ENCODE data around the gene XYLB. TPM values are rescaled to one million over a fixed set of nuclear protein-coding genes. Genes with fewer than 3 reads are reported as not detected.

The XYLB gene
- total RNA-seq, 2 experiments from 2014 or later: 5.3 to 7.2 TPM

DNA sequence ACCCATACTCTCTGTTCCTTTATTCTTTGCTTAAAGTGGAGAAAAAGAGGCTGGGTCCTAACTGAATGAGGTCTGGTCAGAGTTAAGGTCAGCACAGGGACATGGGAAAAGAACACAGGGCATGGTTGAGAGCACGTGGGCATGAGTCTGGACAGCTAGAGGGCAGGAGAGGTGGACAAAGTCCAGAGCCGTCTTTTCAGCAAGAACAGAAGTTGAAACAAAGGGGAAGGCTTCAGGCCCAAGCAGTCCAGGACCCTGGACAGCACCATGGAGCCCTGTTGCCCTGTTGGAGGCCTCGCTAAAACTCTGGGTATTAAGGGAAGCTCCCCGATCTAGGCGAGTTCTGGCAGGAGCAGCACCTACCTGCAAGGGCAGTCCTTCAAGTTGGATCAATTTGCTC is 50.7 kb downstream of the XYLB start:
- no peaks in the 10 kb centered on the region for H4K20me1 ChIP-seq (ENCODE audit: insufficient read depth, low read length)
- H3K4me1 ChIP-seq (ENCODE audit: insufficient read depth, low read length, poor library complexity, severe bottlenecking): no peaks in the 10 kb centered on the region
- H3K4me3 ChIP-seq (ENCODE audit: low read depth, low read length, poor library complexity, severe bottlenecking): no peak overlapping the region
- no peak overlapping the region for H3K27ac ChIP-seq (ENCODE audit: low read depth, low read length, poor library complexity, severe bottlenecking)
- DNase-seq (ENCODE audit: low spot score): peak; percentile 10
- no peak overlapping the region for H3K4me2 ChIP-seq (ENCODE audit: low read length)
- BruUV-seq (replicated peaks): no TSS peak
- POLR2A ChIA-PET: interaction anchor here (1.1 kb wide), 1 partner anchor 12 kb away, joined by 3 read pairs; no protein-coding TSS in a partner anchor
- CTCF ChIA-PET (ENCODE audit: unreplicated experiment): no interaction called here
- H3K9me3 ChIP-seq (ENCODE audit: low read length): no peaks in the 10 kb centered on the region
- no peaks in the 10 kb centered on the region for H3K79me2 ChIP-seq (ENCODE audit: insufficient read depth, low read depth, low read length)
- H3K9me2 ChIP-seq (ENCODE audit: insufficient read depth, low read length): no peaks in the 10 kb centered on the region
- H3K36me3 ChIP-seq (ENCODE audit: insufficient read depth, low read length): no peaks in the 10 kb centered on the region
- TF ChIP-seq, protein P1, sequence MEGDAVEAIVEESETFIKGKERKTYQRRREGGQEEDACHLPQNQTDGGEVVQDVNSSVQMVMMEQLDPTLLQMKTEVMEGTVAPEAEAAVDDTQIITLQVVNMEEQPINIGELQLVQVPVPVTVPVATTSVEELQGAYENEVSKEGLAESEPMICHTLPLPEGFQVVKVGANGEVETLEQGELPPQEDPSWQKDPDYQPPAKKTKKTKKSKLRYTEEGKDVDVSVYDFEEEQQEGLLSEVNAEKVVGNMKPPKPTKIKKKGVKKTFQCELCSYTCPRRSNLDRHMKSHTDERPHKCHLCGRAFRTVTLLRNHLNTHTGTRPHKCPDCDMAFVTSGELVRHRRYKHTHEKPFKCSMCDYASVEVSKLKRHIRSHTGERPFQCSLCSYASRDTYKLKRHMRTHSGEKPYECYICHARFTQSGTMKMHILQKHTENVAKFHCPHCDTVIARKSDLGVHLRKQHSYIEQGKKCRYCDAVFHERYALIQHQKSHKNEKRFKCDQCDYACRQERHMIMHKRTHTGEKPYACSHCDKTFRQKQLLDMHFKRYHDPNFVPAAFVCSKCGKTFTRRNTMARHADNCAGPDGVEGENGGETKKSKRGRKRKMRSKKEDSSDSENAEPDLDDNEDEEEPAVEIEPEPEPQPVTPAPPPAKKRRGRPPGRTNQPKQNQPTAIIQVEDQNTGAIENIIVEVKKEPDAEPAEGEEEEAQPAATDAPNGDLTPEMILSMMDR (conservative IDR thresholded peaks at IDR 0.05; ENCODE audit: low read length): no peak
- TF ChIP-seq EZH2phosphoT487 (IDR thresholded peaks at IDR 0.05; ENCODE audit: borderline replicate concordance, low read depth, low read length): no peak
- intact Hi-C loops (cut with micrococcal nuclease; ENCODE audit: unreplicated experiment): no loop called here
- no peak overlapping the region for H2AFZ ChIP-seq (ENCODE audit: low read length)

DNA sequence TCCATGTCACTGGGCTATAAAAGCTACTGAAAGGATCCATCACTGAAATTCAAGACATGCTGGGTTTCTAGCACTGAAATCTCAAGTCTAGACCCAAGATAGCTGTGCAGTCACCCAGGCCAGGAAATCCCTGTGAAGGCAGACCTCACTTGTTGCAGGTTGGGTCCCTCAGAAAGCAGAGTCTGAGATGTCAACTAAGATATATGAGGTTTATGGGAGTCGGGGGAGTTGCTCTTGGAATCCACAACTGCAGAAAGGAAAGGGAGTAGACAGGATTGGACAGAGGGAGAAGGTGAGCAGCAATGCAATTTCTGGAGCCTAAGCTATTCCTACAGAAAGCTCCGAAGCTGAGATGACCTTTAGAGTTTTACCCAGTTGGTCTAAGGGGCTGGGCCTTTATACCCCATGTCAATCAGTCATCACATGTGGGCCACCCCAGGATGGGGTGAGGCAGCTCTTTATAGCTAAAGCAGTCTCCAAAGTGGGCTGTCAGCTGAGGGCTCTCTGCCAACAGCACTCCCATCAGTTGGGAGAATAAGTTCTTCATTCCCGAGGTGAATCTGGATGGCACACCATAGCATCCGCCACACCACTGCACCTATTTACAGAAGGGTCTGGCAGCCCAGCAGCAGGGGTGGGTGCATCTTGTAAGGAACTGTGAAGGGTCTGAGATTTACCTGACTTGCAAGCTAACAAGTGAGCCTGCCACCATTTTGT is 54.8 kb downstream of the XYLB start:
- no peaks in the 10 kb centered on the region for H3K79me2 ChIP-seq (ENCODE audit: insufficient read depth, low read depth, low read length)
- intact Hi-C loops (cut with micrococcal nuclease; ENCODE audit: unreplicated experiment): no loop called here
- no peaks in the 10 kb centered on the region for H3K9me2 ChIP-seq (ENCODE audit: insufficient read depth, low read length)
- no peak overlapping the region for H3K27ac ChIP-seq (ENCODE audit: low read depth, low read length, poor library complexity, severe bottlenecking)
- no peak for DNase-seq (ENCODE audit: low spot score)
- no peaks in the 10 kb centered on the region for H3K4me1 ChIP-seq (ENCODE audit: insufficient read depth, low read length, poor library complexity, severe bottlenecking)
- no peak overlapping the region for H2AFZ ChIP-seq (ENCODE audit: low read length)
- H4K20me1 ChIP-seq (ENCODE audit: insufficient read depth, low read length): no peaks in the 10 kb centered on the region
- H3K4me2 ChIP-seq (ENCODE audit: low read length): no peak overlapping the region
- peaks cover 9% of the 10 kb centered on the region for H3K36me3 ChIP-seq (ENCODE audit: insufficient read depth, low read length)
- BruUV-seq (replicated peaks): no TSS peak
- H3K9me3 ChIP-seq (ENCODE audit: low read length): no peaks in the 10 kb centered on the region
- TF ChIP-seq, protein P1 (conservative IDR thresholded peaks at IDR 0.05; ENCODE audit: low read length): no peak
- no peak for TF ChIP-seq EZH2phosphoT487 (IDR thresholded peaks at IDR 0.05; ENCODE audit: borderline replicate concordance, low read depth, low read length)
- CTCF ChIA-PET (ENCODE audit: unreplicated experiment): no interaction called here
- POLR2A ChIA-PET: no interaction called here
- no peak overlapping the region for H3K4me3 ChIP-seq (ENCODE audit: low read depth, low read length, poor library complexity, severe bottlenecking)

DNA sequence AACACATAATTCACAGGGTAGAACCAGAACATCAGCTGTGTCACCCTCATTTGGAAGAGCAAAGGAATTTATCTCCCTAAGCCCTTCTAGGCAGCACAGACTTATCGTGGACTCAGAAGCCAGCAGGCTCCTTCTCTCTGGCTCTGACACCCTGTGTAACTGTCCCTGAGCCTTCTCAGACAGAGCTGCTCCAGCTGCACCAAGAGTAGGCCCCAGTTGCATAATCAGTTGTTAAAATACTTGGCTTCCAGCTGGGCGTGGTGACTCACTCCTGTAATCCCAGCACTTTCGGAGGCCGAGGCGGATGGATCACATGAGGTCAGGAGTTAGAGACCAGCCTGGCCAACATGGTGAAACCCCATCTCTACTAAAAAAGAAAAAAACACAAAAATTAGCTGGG is 57.7 kb downstream of the XYLB start:
- Histone ChIP-seq H3K27ac (ENCODE audit: low read depth, low read length, poor library complexity, severe bottlenecking) (no peak overlapping the region), H3K9me3 (ENCODE audit: low read length) (no peaks in the 10 kb centered on the region), H4K20me1 (ENCODE audit: insufficient read depth, low read length) (no peaks in the 10 kb centered on the region), H2AFZ (ENCODE audit: low read length) (no peak overlapping the region), H3K79me2 (ENCODE audit: insufficient read depth, low read depth, low read length) (no peaks in the 10 kb centered on the region), H3K9me2 (ENCODE audit: insufficient read depth, low read length) (no peaks in the 10 kb centered on the region), H3K36me3 (ENCODE audit: insufficient read depth, low read length) (peaks cover 9% of the 10 kb centered on the region), H3K4me2 (ENCODE audit: low read length) (no peak overlapping the region), H3K4me3 (ENCODE audit: low read depth, low read length, poor library complexity, severe bottlenecking) (no peak overlapping the region), H3K4me1 (ENCODE audit: insufficient read depth, low read length, poor library complexity, severe bottlenecking) (no peaks in the 10 kb centered on the region)
- TF ChIP-seq, protein P1 (conservative IDR thresholded peaks at IDR 0.05; ENCODE audit: low read length): no peak
- TF ChIP-seq EZH2phosphoT487 (IDR thresholded peaks at IDR 0.05; ENCODE audit: borderline replicate concordance, low read depth, low read length): no peak
- POLR2A ChIA-PET: interaction anchor here (0.7 kb wide), 1 partner anchor 38 kb away, joined by 3 read pairs; no protein-coding TSS in a partner anchor
- CTCF ChIA-PET (ENCODE audit: unreplicated experiment): no interaction called here
- intact Hi-C loops (cut with micrococcal nuclease; ENCODE audit: unreplicated experiment): no loop called here
- no peak for DNase-seq (ENCODE audit: low spot score)
- BruUV-seq (replicated peaks): no TSS peak

All from OCI-LY7 (cell line).